Measurements from ENCODE around the gene PDSS1. TPM values are rescaled to one million over a fixed set of nuclear protein-coding genes. Genes with fewer than 3 reads are reported as not detected.

Gene PDSS1
- polyA plus RNA-seq, 1 of the 3 experiments (the other 2 are of a cell fraction) = 14.9 TPM

GRCh38 chr10:26698909-26699308 is 1.4 kb downstream of the PDSS1 start:
- TF ChIP-seq NFIC (IDR thresholded peaks at IDR 0.05; ENCODE audit: borderline replicate concordance) = no peak
- TF ChIP-seq GATA2 (CRISPR knock-in tag; IDR thresholded peaks at IDR 0.05) = no peak
- TF ChIP-seq RCOR1 (IDR thresholded peaks at IDR 0.05; ENCODE audit: low read length) = no peak
- Histone ChIP-seq H3K9me3 (no peaks in the 10 kb centered on the region), H3F3A (replicated peaks; ENCODE audit: insufficient read depth) (peaks cover 4% of the 10 kb centered on the region), H4K20me1 (ENCODE audit: insufficient read depth) (no peaks in the 10 kb centered on the region), H3K27me3 (ENCODE audit: insufficient read depth) (no peaks in the 10 kb centered on the region), H3K4me2 (peak overlapping the region; percentile 90), H2AFZ (ENCODE audit: low read depth) (no peak overlapping the region), H3K9ac (no peak overlapping the region), H3K27ac (ENCODE audit: low read depth in 2 of 2, low read length in 1 of 2) (no peak overlapping the region), H3K79me2 (ENCODE audit: insufficient read depth) (peaks cover 56% of the 10 kb centered on the region), H3K4me1 (ENCODE audit: control insufficient read depth in 1 of 2, insufficient read depth in 2 of 2, low read depth in 1 of 2, low read length in 1 of 2) (peaks cover 0 to 6% of the 10 kb centered on the region in 2 experiments; a peak in 1 of 4 replicates), H3K36me3 (replicated peaks in 1 of 2; ENCODE audit: control insufficient read depth in 1 of 2, insufficient read depth in 2 of 2, low read length in 1 of 2) (no peaks in the 10 kb centered on the region), H3K9me2 (no peaks in the 10 kb centered on the region), H3K4me3 (ENCODE audit: low read depth in 2 of 2, low read length in 1 of 2) (peak overlapping the region; percentile 80 to 95)
- ChIA-PET CTCF (interaction anchor here (0.7 to 1.8 kb wide), 2 partner anchors 27 to 183 kb away, joined by 4 to 5 read pairs; no protein-coding TSS in a partner anchor), POLR2A (no interaction called here)
- WGBS (ENCODE audit: low lambda C conversion rate) = 65% methylated on average over 2 of the region's 2 CpGs
- no peak for DNase-seq

GRCh38 chr10:26699631-26700030 is 2.1 kb downstream of the PDSS1 start:
- 97% methylated on average over 7 of the region's 7 CpGs for WGBS (ENCODE audit: low lambda C conversion rate)
- Histone ChIP-seq H3K4me1 (ENCODE audit: control insufficient read depth in 1 of 2, insufficient read depth in 2 of 2, low read depth in 1 of 2, low read length in 1 of 2) (peaks cover 0 to 6% of the 10 kb centered on the region in 2 experiments; a peak in 1 of 4 replicates), H3K4me2 (no peak overlapping the region), H3F3A (replicated peaks; ENCODE audit: insufficient read depth) (no peaks in the 10 kb centered on the region), H3K9ac (no peak overlapping the region), H3K27me3 (ENCODE audit: insufficient read depth) (no peaks in the 10 kb centered on the region), H3K9me2 (no peaks in the 10 kb centered on the region), H2AFZ (ENCODE audit: low read depth) (no peak overlapping the region), H3K79me2 (ENCODE audit: insufficient read depth) (peaks cover 61% of the 10 kb centered on the region), H3K4me3 (ENCODE audit: low read depth in 2 of 2, low read length in 1 of 2) (no peak overlapping the region), H3K9me3 (no peaks in the 10 kb centered on the region), H3K36me3 (replicated peaks in 1 of 2; ENCODE audit: control insufficient read depth in 1 of 2, insufficient read depth in 2 of 2, low read length in 1 of 2) (peaks cover 2 to 4% of the 10 kb centered on the region in 2 experiments), H3K27ac (ENCODE audit: low read depth in 2 of 2, low read length in 1 of 2) (no peak overlapping the region), H4K20me1 (ENCODE audit: insufficient read depth) (no peaks in the 10 kb centered on the region)
- ChIA-PET CTCF (interaction anchor here (0.7 to 1.8 kb wide), 2 partner anchors 26 to 183 kb away, joined by 4 to 5 read pairs; no protein-coding TSS in a partner anchor), POLR2A (no interaction called here)
- no peak for TF ChIP-seq POLR2AphosphoS5 (IDR thresholded peaks at IDR 0.05; ENCODE audit: low read depth, low read length)
- no peak for TF ChIP-seq FOXM1 (IDR thresholded peaks at IDR 0.05; ENCODE audit: low read depth)
- TF ChIP-seq CHD2 (IDR thresholded peaks at IDR 0.05; ENCODE audit: low read length, partially characterized antibody) = no peak
- no peak for TF ChIP-seq ZBTB33 (IDR thresholded peaks at IDR 0.05; ENCODE audit: borderline replicate concordance, low read depth)
- TF ChIP-seq RXRA (IDR thresholded peaks at IDR 0.05; ENCODE audit: borderline replicate concordance, low read depth) = no peak
- TF ChIP-seq YY1 (IDR thresholded peaks at IDR 0.05; ENCODE audit: low read depth) = no peak
- no peak for TF ChIP-seq USF1 (IDR thresholded peaks at IDR 0.05; ENCODE audit: borderline replicate concordance, low read depth)
- TF ChIP-seq SIN3A (IDR thresholded peaks at IDR 0.05; ENCODE audit: borderline replicate concordance, low read depth, low read length) = no peak
- TF ChIP-seq GABPA (IDR thresholded peaks at IDR 0.05; ENCODE audit: low read depth) = no peak
- no peak for TF ChIP-seq NRF1 (IDR thresholded peaks at IDR 0.05; ENCODE audit: low read depth, low read length)
- no peak for TF ChIP-seq FOSL2 (IDR thresholded peaks at IDR 0.05; ENCODE audit: borderline replicate concordance, low read depth)
- no peak for TF ChIP-seq IRF3 (IDR thresholded peaks at IDR 0.05; ENCODE audit: low read depth, low read length)
- no peak for TF ChIP-seq TEAD4 (IDR thresholded peaks at IDR 0.05; ENCODE audit: borderline replicate concordance, insufficient read depth)
- no peak for TF ChIP-seq TCF12 (IDR thresholded peaks at IDR 0.05)
- TF ChIP-seq SMC3 (IDR thresholded peaks at IDR 0.05; ENCODE audit: low read depth, low read length) = no peak
- TF ChIP-seq MAX (IDR thresholded peaks at IDR 0.05; ENCODE audit: low read depth) = no peak
- no peak for TF ChIP-seq EP300 (IDR thresholded peaks at IDR 0.05; ENCODE audit: borderline replicate concordance in 1 of 2, low read depth in 1 of 2, low read length in 1 of 2)
- no peak for TF ChIP-seq JUND (IDR thresholded peaks at IDR 0.05)
- no peak for TF ChIP-seq PBX3 (IDR thresholded peaks at IDR 0.05)
- DNase-seq = no peak

Data from SK-N-SH (cell line).